HuH-7.5 (cell line): ENCODE measurements around the gene HOOK1.

ENCODE experiments used
- DNase-seq: peaks from one replicate; pipeline ENCODE4 v3.0.0; 2011; ENCODE audit warnings: low spot score

HOOK1 gene

GRCh38 chr1:59814901-59815825 lies at the start of gene HOOK1:
TSS of gene HOOK1 (plus strand) at chr1:59814949. CDS start at chr1:59815118, 169 bp downstream.
- DNase-seq, result no peak

- no peak for DNase-seq
These were observed 49.6 kb upstream of the HOOK1 start for GRCh38 chr1:59765011-59765730.

- DNase-seq, result no peak
These were observed 48.4 kb upstream of the HOOK1 start for GRCh38 chr1:59766227-59766855.

GRCh38 chr1:59767119-59767518 lies 47.6 kb upstream of the HOOK1 start:
- no peak for DNase-seq

GRCh38 chr1:59768792-59769735 lies 45.7 kb upstream of the HOOK1 start:
- DNase-seq, result no peak

GRCh38 chr1:59769736-59770095 lies 45.0 kb upstream of the HOOK1 start:
- no peak for DNase-seq

- no peak for DNase-seq
These were observed 43.4 kb upstream of the HOOK1 start for GRCh38 chr1:59771361-59771760.

GRCh38 chr1:59775480-59775879 lies 39.3 kb upstream of the HOOK1 start:
- DNase-seq, result no peak

GRCh38 chr1:59776960-59777852 lies 37.5 kb upstream of the HOOK1 start:
- DNase-seq, result no peak

- DNase-seq, result no peak
These were observed 34.8 kb upstream of the HOOK1 start for GRCh38 chr1:59779949-59780348.

- no peak for DNase-seq
These were observed 25.9 kb upstream of the HOOK1 start for GRCh38 chr1:59788825-59789224.

GRCh38 chr1:59798600-59798999 lies 16.1 kb upstream of the HOOK1 start:
- no peak for DNase-seq

- DNase-seq, result no peak
These were observed 11.2 kb upstream of the HOOK1 start for GRCh38 chr1:59803458-59804038.

- no peak for DNase-seq
These were observed 10.4 kb upstream of the HOOK1 start for GRCh38 chr1:59804301-59804700.

- DNase-seq, result no peak
These were observed 9.2 kb upstream of the HOOK1 start for GRCh38 chr1:59805554-59805953.

- DNase-seq, result peak; percentile 79
These were observed 409 bp upstream of the HOOK1 start for GRCh38 chr1:59814180-59814900.

GRCh38 chr1:59815892-59816291 lies 1.1 kb downstream of the HOOK1 start:
- no peak for DNase-seq

GRCh38 chr1:59816318-59816878 lies 1.6 kb downstream of the HOOK1 start:
- no peak for DNase-seq
